Measurements from ENCODE around the gene TNMD.

GRCh38 chrX:100593126-100593525 is 8.4 kb downstream of the TNMD start:
- TF ChIP-seq JUND (IDR thresholded peaks at IDR 0.05; ENCODE audit: low read length) (no peak), CTCF (IDR thresholded peaks at IDR 0.05; ENCODE audit: control extremely low read depth in 1 of 3, insufficient read depth in 1 of 3, low read depth in 1 of 3, low read length in 3 of 3) (no peak), POLR2A (IDR thresholded peaks at IDR 0.05; ENCODE audit: control extremely low read depth in 1 of 2, low read depth in 2 of 2, low read length in 2 of 2) (no peak), CREB1 (IDR thresholded peaks at IDR 0.05) (no peak), MAFK (IDR thresholded peaks at IDR 0.05; ENCODE audit: low read depth, low read length) (no peak), PHF8 (conservative IDR thresholded peaks at IDR 0.05; ENCODE audit: low read depth, low read length) (no peak), SIN3A (conservative IDR thresholded peaks at IDR 0.05 in 1 of 2, IDR thresholded peaks at IDR 0.05 in 1 of 2; ENCODE audit: low read depth in 1 of 2, low read length in 2 of 2) (no peak), TEAD4 (IDR thresholded peaks at IDR 0.05; ENCODE audit: low read depth, low read length) (no peak), EZH2 (IDR thresholded peaks at IDR 0.05; ENCODE audit: low read depth, low read length, severe bottlenecking) (no peak)

Data from H1 (cell line).